RPMI8226 (cell line): Measurements from ENCODE around the gene EML1.
A peak's percentile ranks its signal among the peaks of the same experiment; 100 is the strongest.

Experiments used
- DNase-seq: peaks from one replicate; pipeline ENCODE4 v3.0.0-alpha.2; 2015

EML1 gene

GRCh38 chr14:99781853-99782610, 11.2 kb upstream of the EML1 start:
- DNase-seq: no peak

DNA sequence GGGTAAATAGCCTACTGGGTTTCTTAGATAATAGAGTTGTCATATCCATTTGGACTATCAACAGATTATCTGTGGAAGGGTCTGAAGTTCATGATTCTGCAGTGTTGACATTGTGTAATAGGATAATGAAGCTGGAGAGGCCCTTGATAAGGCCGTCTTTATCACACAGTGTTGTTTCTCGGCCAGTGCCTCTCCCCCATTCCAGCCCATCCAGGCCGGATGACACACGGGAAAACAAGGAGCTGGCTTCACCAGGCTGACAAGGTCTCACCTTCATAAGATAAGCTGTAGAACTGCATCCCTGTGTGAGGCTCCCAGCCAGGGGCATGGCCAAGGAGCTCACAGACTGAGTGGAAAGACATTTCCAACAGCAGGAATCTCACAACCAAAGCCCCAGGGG, 8.7 kb upstream of the EML1 start:
- no peak for DNase-seq

GRCh38 chr14:99785426-99785825, 7.8 kb upstream of the EML1 start:
- no peak for DNase-seq

DNA sequence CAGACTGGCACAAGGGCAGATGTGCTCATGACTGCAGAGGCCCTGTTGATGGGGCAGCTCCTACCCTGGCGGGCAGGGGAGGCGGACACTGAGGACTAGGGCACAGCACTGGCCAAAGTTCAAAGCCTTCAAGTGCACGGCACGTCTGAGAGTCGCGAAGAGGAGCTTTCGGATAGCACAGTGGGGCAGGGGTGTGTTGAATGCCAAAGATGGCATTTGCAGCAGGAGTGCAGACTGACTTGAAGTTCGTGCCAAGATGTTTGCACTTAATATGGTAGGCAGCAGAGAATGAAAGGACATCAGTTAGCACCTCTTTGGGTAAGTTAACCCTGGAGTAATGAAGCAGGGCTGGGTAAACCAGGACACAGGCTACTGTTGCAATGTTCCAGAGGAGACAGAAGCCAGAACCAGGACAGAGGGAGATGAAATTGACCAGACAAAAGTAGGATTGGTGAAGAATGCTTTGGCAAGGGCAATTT, 6.7 kb upstream of the EML1 start:
- no peak for DNase-seq

DNA sequence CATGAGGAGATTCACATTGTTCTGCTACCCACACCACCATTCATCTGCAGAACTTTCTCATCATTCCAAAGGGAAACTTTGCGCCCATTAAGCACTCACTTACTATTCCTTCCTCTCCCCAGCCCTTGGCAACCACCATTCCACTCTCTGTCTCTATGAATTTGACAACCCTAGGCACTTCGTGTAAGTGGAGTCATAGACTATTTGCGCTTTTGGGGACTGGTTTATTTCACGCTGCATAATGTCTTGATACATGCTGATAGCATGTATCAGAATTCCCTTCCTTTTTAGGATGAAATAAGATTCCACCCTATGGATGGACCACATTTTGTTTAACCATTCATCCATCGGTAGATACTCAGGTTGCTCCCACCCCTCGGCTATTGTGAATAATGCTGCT, 4.5 kb upstream of the EML1 start:
- no peak for DNase-seq

DNA sequence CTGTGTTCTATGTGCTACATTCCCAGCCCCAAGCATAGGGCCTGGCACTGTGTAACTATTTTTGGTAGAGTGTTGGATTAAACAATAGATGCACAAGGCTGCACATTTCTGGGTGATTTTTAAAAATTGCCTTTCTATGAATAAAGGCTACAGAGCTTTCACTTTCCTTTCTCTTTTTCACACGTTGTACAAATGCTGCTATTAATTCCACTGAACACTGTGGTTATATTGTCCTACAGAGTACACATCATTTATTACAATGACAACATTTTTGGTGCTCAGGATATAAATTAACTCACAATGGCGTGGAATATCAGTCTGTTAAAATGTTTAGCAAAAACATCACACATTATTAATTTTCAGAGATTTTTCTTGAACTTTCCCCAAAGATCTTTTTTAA, 3.6 kb upstream of the EML1 start:
- DNase-seq: no peak

DNA sequence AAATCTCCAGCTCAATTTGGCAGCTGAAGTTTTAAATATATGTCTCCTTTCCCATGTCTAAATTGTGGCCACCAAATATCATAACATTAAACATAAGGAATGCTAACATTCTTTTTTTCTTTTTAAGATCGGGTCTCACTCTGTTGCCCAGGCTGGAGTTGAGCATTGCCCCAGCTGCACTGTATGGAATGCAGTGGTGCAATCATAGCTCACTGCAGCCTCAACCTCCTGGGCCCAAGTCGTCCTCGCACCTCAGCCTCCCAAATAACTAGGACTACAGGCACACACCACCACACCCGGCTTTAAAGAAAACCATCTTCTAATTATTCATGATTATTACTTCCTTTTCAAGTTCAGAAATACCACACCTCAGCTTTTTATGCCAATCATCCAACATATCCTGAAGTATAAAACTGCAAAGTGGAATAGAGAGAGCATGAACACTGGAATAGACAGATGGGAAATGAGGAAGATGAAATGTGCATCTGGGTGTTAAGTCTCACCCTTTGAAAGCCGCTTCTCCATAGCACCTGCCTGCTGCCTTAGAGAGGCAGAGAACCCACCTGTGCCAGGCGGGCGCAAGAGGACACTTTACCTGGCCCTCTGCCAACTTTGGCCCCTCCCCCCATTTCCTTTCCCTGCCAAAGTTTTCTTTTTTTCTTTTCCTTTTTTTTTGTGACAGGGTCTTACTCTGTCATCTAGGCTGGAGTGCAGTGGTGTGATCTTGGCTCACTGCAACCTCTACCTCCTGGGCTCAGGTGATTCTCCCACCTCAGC, 2.8 kb upstream of the EML1 start:
- DNase-seq: peak; percentile 64

DNA sequence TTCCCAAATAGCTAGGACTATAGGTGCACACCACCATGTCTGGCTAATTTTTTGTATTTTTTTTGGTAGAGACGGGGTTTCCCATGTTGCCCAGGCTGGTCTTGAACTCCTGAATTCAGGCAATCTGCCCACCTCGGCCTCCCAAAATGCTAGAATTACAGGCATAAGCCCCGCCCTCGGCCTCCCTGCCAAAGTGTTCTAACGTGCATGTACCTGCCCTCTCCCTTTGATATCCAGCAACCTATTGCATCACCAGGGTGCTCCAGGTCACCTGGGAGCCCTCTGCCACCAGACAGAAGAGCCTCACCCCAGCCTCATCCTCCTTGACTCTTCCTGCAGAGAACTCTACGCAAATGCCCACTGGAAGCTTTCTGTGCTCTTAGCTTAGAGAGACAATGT, 2.2 kb upstream of the EML1 start:
- no peak for DNase-seq

DNA sequence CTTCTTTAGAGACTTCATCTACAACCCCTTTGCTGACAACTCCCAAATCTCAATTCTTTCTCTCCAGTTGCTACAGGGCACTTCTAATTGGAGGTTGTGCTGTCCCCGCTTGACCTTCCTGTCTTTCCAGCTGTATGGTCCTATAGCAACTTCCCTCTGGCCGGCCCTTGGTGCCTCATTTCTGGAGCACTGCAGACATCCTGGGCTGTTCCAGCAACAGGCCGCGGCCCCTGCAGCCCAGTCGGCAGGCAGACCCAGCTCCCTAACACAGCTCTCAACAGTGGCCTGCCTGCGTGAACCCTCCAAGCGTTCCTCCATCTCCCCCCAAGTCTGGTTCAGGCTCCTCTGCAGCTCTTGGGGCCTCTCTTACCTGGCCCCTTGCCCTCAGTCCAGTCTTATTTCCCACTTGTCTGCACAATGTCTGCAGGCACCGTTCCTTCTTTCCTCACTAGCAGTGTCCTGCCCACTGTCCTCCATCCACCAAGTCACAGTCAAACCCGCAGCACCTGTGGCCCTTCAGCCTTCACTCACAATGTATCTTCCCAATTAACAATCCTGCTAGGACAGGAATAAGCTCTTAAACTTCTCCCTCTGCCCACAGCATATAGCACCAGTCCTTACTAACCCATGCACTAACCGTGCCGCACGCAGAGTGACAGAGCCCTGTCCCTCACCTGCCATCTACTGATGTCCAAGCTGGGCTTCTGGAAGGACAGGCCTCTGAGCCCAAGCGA, 1.6 kb upstream of the EML1 start:
- DNase-seq: no peak

- DNase-seq: no peak
Measured at GRCh38 chr14:99792210-99792535, 1.0 kb upstream of the EML1 start.

DNA sequence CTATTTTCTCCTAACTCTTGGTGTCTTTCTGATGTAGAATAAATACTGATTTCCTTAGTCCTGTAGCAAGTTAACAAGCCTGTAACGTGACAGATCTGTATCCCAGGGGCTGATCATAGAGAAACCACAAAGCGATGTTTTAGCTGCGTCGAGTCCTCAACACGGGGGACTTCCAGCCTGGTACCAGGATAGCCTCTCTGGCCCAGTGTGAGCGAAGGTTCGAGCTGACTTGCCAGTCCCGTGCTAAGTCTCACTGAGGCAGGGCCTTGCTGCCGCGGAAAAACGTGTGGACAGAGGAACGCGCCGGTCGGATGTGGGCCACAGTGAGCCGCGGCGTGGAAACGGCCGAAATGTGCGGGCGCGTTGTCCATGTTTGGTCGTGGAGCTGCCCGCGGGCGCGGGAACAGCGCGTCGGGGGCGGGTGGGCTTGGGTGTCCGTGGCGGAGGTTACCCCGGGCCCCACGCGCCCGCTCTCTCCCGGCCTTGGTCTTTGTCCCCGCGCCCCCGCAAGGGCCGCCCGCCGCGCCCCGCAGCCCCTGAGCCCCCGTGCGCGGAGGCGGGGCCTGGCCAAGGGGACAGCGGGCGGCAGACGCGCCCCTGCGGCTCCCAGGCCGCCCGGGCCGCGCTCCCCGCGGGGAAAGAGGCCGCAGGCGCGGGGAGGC, 531 bp upstream of the EML1 start:
- DNase-seq: no peak

GRCh38 chr14:99794151-99794780, 1.1 kb downstream of the EML1 start:
- no peak for DNase-seq

DNA sequence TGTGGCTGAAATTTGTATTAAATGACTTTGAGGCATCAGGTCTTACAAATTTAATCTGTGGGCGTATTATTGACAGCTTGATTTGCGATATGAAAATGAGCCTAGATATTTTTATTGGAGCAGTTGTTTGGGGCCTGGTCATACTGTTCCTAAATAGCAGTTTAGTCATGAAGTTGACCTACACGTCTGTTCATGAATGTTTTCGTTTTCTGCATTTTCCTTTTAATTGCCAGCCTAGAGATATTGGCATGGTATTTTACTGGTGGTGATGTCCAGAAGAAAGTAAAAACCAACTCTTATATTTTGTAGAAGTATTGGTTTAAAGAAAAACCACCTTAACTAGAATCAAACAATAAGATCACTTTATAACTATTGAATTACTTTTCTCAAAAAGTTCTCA, 1.8 kb downstream of the EML1 start:
- DNase-seq: no peak

GRCh38 chr14:99797231-99797630, 4.0 kb downstream of the EML1 start:
- DNase-seq: no peak

- no peak for DNase-seq
Measured at GRCh38 chr14:99800781-99801180, 7.6 kb downstream of the EML1 start.

DNA sequence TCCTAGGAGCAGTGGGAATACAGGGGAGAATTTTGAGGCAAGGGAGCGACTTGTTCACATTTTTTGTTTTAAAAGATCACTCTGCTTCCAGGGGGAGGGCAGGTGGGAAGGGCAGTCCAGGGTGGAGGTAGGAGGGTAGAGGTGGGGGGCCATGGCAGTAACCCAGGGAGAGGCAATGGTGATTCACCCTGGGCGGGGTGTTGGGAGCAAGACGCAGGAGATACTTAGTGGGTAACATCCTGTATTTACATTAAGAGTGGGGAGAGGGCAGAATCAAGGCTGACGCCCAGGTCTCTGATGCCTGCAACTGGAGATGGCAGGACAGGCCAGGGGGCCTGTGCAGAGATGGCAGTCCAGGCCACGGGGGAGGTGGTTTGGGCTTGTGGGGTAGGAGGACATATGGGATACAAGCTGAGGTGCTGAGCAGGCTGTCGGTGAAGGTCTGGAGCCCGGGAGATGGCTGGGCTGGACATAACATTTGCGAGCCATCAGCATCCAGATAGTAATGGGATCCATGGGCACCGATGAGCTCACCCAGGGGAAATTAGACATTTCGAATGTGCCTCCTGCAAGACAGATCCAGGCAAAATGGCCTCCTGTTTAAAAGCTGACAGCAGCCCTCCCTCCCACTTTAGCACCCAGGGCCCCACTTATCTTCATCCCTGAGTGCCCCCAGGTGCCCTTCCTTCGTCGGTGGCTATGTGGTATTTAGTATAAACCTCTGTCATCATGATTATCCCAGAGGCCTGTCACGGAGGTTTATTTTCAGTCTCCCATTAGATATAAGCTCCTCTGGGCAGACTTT, 9.3 kb downstream of the EML1 start:
- no peak for DNase-seq

DNA sequence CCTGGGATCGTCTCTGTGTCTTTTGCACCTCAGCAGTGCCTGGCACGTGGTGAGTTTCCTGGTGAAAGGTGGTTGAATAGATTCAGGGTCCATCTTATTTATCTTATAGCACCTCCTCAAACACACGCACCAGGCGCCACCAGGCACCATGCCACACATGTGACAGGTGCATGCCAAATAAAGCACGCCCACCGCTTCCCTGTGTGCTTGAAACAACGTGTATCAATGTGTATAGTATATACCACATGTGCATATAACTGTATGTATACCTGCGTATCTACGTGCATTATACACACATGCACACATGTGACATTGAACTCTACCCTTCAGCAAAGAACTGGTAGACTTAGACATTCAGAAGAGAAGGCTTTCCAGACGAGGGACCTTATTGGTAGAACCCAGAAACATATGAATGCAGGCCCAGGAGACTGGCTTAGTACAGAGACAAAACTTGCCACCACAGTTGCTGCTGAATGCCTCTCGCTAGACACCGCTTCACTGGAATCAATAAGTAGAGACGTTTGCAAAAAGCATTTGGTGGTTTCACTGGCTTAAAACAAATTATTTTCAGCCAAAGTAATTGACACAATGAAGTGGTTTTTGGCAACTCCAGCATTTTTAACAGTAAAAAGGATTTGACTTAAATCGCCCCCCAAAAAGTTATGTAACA, 10.0 kb downstream of the EML1 start:
- no peak for DNase-seq

- DNase-seq: no peak
Measured at GRCh38 chr14:99803803-99804202, 10.6 kb downstream of the EML1 start.

- no peak for DNase-seq
Measured at GRCh38 chr14:99805757-99806439, 12.7 kb downstream of the EML1 start.

GRCh38 chr14:99806836-99807235, 13.6 kb downstream of the EML1 start:
- no peak for DNase-seq
